ENCODE data around the gene LHFPL2.

The LHFPL2 gene

GRCh38 chr5:78473751-78474150, 174.8 kb downstream of the LHFPL2 start:
- Histone ChIP-seq H3K9me3 (ENCODE audit: control insufficient read depth, low read length) (no peaks in the 10 kb centered on the region), H3K27me3 (ENCODE audit: control insufficient read depth, insufficient read depth, low read length) (no peaks in the 10 kb centered on the region), H3K4me1 (no peaks in the 10 kb centered on the region), H3K4me2 (ENCODE audit: low read length) (no peak overlapping the region), H3K27ac (no peak overlapping the region), H2AFZ (no peak overlapping the region), H3K4me3 (ENCODE audit: low read depth, low read length) (no peak overlapping the region), H3K79me2 (peaks cover 2% of the 10 kb centered on the region), H3K9ac (no peak overlapping the region), H3K36me3 (ENCODE audit: control insufficient read depth, insufficient read depth, low read length) (no peaks in the 10 kb centered on the region)
- no peak for TF ChIP-seq CTCF (IDR thresholded peaks at IDR 0.05)

GRCh38 chr5:78472469-78473106, 176.0 kb downstream of the LHFPL2 start:
- Histone ChIP-seq H3K27ac (no peak overlapping the region), H2AFZ (no peak overlapping the region), H3K79me2 (peaks cover 2% of the 10 kb centered on the region), H3K9ac (no peak overlapping the region), H3K4me2 (ENCODE audit: low read length) (no peak overlapping the region), H3K36me3 (ENCODE audit: control insufficient read depth, insufficient read depth, low read length) (no peaks in the 10 kb centered on the region), H3K4me3 (ENCODE audit: low read depth, low read length) (no peak overlapping the region), H3K4me1 (no peaks in the 10 kb centered on the region), H3K27me3 (ENCODE audit: control insufficient read depth, insufficient read depth, low read length) (no peaks in the 10 kb centered on the region), H3K9me3 (ENCODE audit: control insufficient read depth, low read length) (no peaks in the 10 kb centered on the region)
- TF ChIP-seq CTCF (IDR thresholded peaks at IDR 0.05) = no peak

- Histone ChIP-seq H3K79me2 (peaks cover 2% of the 10 kb centered on the region), H3K27ac (no peak overlapping the region), H3K9me3 (ENCODE audit: control insufficient read depth, low read length) (no peaks in the 10 kb centered on the region), H3K4me2 (ENCODE audit: low read length) (no peak overlapping the region), H3K27me3 (ENCODE audit: control insufficient read depth, insufficient read depth, low read length) (no peaks in the 10 kb centered on the region), H3K4me3 (ENCODE audit: low read depth, low read length) (no peak overlapping the region), H3K4me1 (no peaks in the 10 kb centered on the region), H3K36me3 (ENCODE audit: control insufficient read depth, insufficient read depth, low read length) (no peaks in the 10 kb centered on the region), H3K9ac (no peak overlapping the region), H2AFZ (no peak overlapping the region)
- TF ChIP-seq CTCF (IDR thresholded peaks at IDR 0.05) = no peak
These were observed 176.7 kb downstream of the LHFPL2 start for GRCh38 chr5:78471896-78472295.

- no peak overlapping the region for H3K4me2 ChIP-seq (ENCODE audit: low read length)
- H3K9me3 ChIP-seq (ENCODE audit: control insufficient read depth, low read length) = no peaks in the 10 kb centered on the region
- H3K9ac ChIP-seq = no peak overlapping the region
- no peaks in the 10 kb centered on the region for H3K36me3 ChIP-seq (ENCODE audit: control insufficient read depth, insufficient read depth, low read length)
- no peaks in the 10 kb centered on the region for H3K27me3 ChIP-seq (ENCODE audit: control insufficient read depth, insufficient read depth, low read length)
- no peak overlapping the region for H2AFZ ChIP-seq
- no peak overlapping the region for H3K27ac ChIP-seq
- no peaks in the 10 kb centered on the region for H3K4me1 ChIP-seq
- peaks cover 2% of the 10 kb centered on the region for H3K79me2 ChIP-seq
- no peak overlapping the region for H3K4me3 ChIP-seq (ENCODE audit: low read depth, low read length)
- TF ChIP-seq CTCF (IDR thresholded peaks at IDR 0.05) = peak; percentile 83
These were observed 180.7 kb downstream of the LHFPL2 start for GRCh38 chr5:78467752-78468357.

GRCh38 chr5:78467140-78467539, 181.4 kb downstream of the LHFPL2 start:
- Histone ChIP-seq H3K4me1 (no peaks in the 10 kb centered on the region), H3K27me3 (ENCODE audit: control insufficient read depth, insufficient read depth, low read length) (no peaks in the 10 kb centered on the region), H3K79me2 (peaks cover 2% of the 10 kb centered on the region), H3K36me3 (ENCODE audit: control insufficient read depth, insufficient read depth, low read length) (no peaks in the 10 kb centered on the region), H3K9ac (no peak overlapping the region), H3K27ac (no peak overlapping the region), H3K4me2 (ENCODE audit: low read length) (no peak overlapping the region), H3K4me3 (ENCODE audit: low read depth, low read length) (no peak overlapping the region), H3K9me3 (ENCODE audit: control insufficient read depth, low read length) (no peaks in the 10 kb centered on the region), H2AFZ (no peak overlapping the region)
- no peak for TF ChIP-seq CTCF (IDR thresholded peaks at IDR 0.05)

Data from parathyroid adenoma (tissue), 2 donors.